K562 (cell line): Measurements from ENCODE around the gene TMEM50B. TPM values are rescaled to one million over a fixed set of nuclear protein-coding genes. Genes with fewer than 3 reads are reported as not detected.

Experiments used
- FOXA3 ChIP-seq, 2 experiments: fragments of 450-650 bp in 1 of 2; sonication (generic) in 1 of 2; formaldehyde crosslinking; IDR thresholded peaks in 1 of 2; conservative IDR thresholded peaks in 1 of 2; 2 replicates each; pipeline versions ENCODE4 v1.4.0 to v1.8.0; 2020 to 2022; ENCODE audit warnings: mild to moderate bottlenecking in 2 of 2, missing genetic modification reagents in 1 of 2
- HIVEP1 ChIP-seq: fragments of 250-450 bp; sonication (Bioruptor Pico); IDR thresholded peaks from 2 replicates; pipeline ENCODE4 v1.4.0; 2020; ENCODE audit warnings: mild to moderate bottlenecking
- KLF16 ChIP-seq: IDR thresholded peaks from 2 replicates; pipeline ENCODE4 v1.6.1; 2016; ENCODE audit warnings: antibody characterized with exemption
- MTA2 ChIP-seq: fragments of 450-650 bp; IDR thresholded peaks from 2 replicates; pipeline ENCODE4 v1.6.1; 2016; ENCODE audit warnings: low read depth
- MYC ChIP-seq, 2 experiments: fragments of 250-450 bp in 1 of 2; sonication (Bioruptor Pico) in 1 of 2; IDR thresholded peaks; 2 replicates each; pipeline versions ENCODE4 v1.5.1 to v1.6.1; 2012 to 2021; ENCODE audit warnings: low read depth in 2 of 2, borderline replicate concordance in 1 of 2, improper control_type of control experiment in 1 of 2, low read length in 1 of 2, mild to moderate bottlenecking in 1 of 2, moderate library complexity in 1 of 2
- RNF219 ChIP-seq: fragments of 250-450 bp; sonication (Bioruptor Pico); IDR thresholded peaks from 2 replicates; pipeline ENCODE4 v1.5.0; 2022; ENCODE audit warnings: mild to moderate bottlenecking
- SAP30 ChIP-seq: fragments of 200-600 bp; sonication (generic); IDR thresholded peaks from 2 replicates; pipeline ENCODE4 v1.6.1; 2012; ENCODE audit warnings: borderline replicate concordance, low read depth, mild to moderate bottlenecking, moderate library complexity, low read length, control low read depth, inconsistent platforms; ENCODE audit not compliant: insufficient read depth, poor library complexity, severe bottlenecking
- TCF3 ChIP-seq: sonication (generic); formaldehyde crosslinking; IDR thresholded peaks from 2 replicates; pipeline ENCODE4 v1.4.0; 2020; ENCODE audit warnings: mild to moderate bottlenecking, missing genetic modification reagents
- THRA ChIP-seq: fragments of 450-650 bp; IDR thresholded peaks from 2 replicates; pipeline ENCODE4 v1.6.1; 2017; ENCODE audit warnings: mild to moderate bottlenecking, moderate library complexity
- ZBTB9 ChIP-seq: fragments of 450-650 bp; formaldehyde crosslinking; IDR thresholded peaks from 2 replicates; pipeline ENCODE4 v1.4.0; 2020; ENCODE audit warnings: mild to moderate bottlenecking, moderate library complexity
- polyA plus RNA-seq, 8 experiments: library from polyadenylated mRNA; depleted of rRNA in 4 of 8; stranded (reverse) in 5 of 8; unstranded in 3 of 8; fragments of >200 nt; fragmentation: Nextera tagmentation in 2 of 8; fragmentation: Illumina TruSeq in 1 of 8; extraction: Ambion mirVana in 2 of 8; extraction: Trizol in 1 of 8; gene quantifications; 2 replicates each; pipeline versions ENCODE4 v1.2.1 to v1.2.3, GENCODE V29; 2011 to 2014; ENCODE audit warnings: inconsistent platforms in 1 of 8, missing spikeins in 1 of 8
- total RNA-seq, 7 experiments: library from RNA; depleted of rRNA in 6 of 7; stranded (reverse); fragments of >200 nt in 6 of 7; fragmentation: Illumina TruSeq in 2 of 7; extraction: Trizol in 2 of 7; gene quantifications; 2 replicates each; pipeline versions ENCODE4 v1.2.1 to v1.2.3, GENCODE V29; 2011 to 2021; ENCODE audit warnings: low replicate concordance in 1 of 7

The TMEM50B gene
- total and polyA plus RNA-seq, 9 of the 15 experiments (the other 6 are each of a cell fraction or from before 2014, with no cell fraction given): 20.5 to 64.6 (median 28.9) TPM

- TF ChIP-seq KLF16: peak; percentile 51; the same call in 1 of the 2 replicates
- peak in 1 of 2 experiments; percentile 18; a peak in 1 of 4 replicates for TF ChIP-seq FOXA3 (CRISPR knock-in tag; conservative IDR thresholded peaks at IDR 0.05 in 1 of 2, IDR thresholded peaks at IDR 0.05 in 1 of 2)
- peak; percentile 71 for TF ChIP-seq MTA2
- TF ChIP-seq ZBTB9 (CRISPR knock-in tag): 0 out of 2 replicates have a peak, but pooled peaks have one; percentile 31
- no peak for TF ChIP-seq RNF219 (CRISPR knock-in tag)
- TF ChIP-seq THRA: no peak
- TF ChIP-seq TCF3 (CRISPR knock-in tag): peak; percentile 92
- peak; percentile 46; the same call in 1 of the 2 replicates for TF ChIP-seq MYC (IDR thresholded peaks at IDR 0.05; ENCODE audit: low read depth, low read length)
- TF ChIP-seq MYC (CRISPR knock-in tag; IDR thresholded peaks at IDR 0.05; ENCODE audit: borderline replicate concordance, low read depth): no peak
- TF ChIP-seq HIVEP1 (CRISPR knock-in tag): no peak
- peak; percentile 30 for TF ChIP-seq SAP30
Measured at GRCh38 chr21:33510826-33511225, 31.1 kb upstream of the TMEM50B start (continued).
